Daoy (cell line): ENCODE data around the gene FAM174C. TPM values are rescaled to one million over a fixed set of nuclear protein-coding genes. Genes with fewer than 3 reads are reported as not detected.

Experiments
- DNase-seq: peaks from one replicate; pipeline ENCODE4 v3.0.0-alpha.2; 2015; ENCODE audit warnings: low read depth
- total RNA-seq: library from RNA; depleted of rRNA; stranded (reverse); fragments of >200 nt; shearing (Covaris generic); gene quantifications from 2 replicates; pipeline ENCODE4 v1.2.3, GENCODE V29; 2014

Gene FAM174C
- total RNA-seq, 1 experiment from 2014 or later = 59.0 TPM

DNA sequence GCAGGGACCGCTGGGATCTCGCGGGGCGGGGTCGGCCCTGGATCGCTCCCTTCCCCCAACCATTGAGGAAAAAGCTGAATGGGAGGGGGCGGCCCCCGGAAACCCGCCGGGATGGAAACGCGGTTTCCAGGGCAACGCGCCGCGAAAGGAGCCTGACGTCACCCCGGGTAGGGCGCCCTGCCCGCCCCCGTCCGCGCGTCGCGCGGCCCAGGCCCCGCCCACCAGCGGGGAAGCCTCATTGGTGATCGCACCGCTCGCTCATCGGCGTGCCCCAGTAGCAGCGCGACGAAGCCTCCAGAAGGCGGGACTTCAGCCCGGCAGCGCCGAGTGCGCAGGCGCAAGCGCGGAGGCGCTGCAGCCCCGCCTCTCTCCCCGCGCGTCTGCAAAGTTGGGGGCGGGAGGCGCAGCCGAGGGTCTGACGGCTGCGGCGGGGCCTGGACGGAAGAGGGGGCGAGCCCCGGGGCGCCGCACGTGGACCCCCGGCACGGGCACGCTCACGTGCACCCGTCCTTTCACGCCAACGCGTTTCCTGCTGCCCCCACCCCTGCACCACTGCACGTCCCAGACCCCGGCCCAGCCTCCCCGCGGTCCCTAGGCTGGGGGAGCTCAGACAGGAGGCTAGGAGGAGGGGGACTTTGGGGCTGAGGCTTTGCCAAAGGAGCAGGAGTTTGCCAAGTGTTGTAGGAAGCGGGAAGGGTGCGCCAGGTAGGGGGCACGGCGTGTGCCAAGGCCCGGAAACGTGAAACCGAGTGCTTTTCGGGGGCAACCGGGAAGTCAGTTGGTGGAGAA lies 14.4 kb upstream of the FAM174C start:
- DNase-seq = peak; percentile 98

DNA sequence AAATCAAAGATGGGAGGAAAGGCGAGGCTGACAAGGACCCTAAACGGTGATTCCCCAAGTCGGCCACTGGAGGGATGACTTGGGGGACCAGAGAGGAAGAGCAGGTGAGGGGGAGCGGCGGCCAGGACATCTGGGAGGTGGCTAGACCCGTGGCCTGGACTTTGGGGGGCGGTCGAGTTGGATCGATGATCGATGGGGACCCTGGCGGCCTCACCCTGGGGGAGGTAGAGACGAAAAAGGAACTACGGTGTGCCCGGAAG lies 13.9 kb upstream of the FAM174C start:
- DNase-seq = no peak

DNA sequence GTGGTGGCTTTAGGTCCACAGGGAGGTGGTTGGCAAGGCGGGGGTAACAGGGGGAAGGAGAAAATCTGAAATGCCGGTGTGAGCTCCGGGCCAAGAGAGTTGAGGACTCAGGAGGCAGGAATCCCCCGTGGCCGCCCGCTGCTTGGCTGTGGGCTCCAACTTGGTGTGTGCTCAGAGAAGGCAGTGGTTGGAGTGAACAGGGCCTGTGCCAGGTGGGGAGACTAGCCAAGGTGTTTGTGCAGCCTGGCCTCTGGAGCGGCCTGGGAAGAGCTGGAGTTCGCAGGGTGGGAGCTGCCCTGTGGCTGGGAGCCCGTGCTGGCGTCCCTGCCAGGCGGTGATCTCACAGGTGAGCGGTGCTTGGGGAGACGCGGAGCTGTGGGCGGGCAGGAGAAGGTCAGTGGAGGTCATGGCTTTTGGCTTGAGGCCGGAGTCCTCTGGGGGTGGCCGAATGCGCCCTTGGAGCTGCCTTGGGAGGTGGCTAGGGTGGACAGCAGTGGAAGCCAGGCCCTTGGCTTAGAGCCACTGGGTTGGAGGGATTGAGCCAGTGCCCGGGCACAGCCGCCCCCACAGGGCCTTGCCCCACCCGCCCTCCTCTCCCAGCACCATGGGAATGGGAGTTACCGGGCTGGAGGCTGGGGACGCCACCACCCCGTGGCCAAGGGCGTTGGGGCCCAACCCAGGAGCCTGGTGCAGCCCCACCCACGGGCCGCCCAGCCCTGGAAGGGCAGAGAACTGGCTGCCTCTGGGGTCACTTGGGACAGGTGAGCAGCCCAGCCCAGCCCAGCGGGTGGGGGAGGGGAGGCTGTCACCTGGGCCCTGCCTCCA lies 13.3 kb upstream of the FAM174C start:
- peak; percentile 73 for DNase-seq

DNA sequence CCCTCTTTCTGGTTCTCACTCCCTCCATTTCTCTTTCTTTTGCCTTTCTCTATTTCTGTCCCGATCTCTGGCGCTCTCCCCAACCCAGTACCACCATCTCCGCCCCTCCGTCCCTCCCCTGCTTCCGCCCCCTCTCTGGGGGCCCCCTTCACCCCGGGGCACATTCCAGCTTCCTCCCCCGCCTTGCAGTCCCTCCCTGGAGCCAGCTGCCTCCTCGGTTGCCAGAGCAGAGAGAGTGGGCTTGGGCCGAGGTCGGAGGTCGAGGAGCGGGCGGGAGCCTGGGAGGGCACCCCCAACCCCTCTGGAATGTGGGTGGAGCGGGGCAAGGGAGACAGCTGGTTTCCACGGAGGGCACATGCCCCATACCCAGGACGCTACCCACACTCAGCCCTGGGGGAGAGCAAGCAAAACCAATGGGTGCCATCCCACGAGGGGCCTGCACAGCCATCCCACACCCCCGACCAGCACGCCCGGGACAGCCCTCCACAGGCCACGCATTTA lies 12.7 kb upstream of the FAM174C start:
- DNase-seq = peak; percentile 67

DNA sequence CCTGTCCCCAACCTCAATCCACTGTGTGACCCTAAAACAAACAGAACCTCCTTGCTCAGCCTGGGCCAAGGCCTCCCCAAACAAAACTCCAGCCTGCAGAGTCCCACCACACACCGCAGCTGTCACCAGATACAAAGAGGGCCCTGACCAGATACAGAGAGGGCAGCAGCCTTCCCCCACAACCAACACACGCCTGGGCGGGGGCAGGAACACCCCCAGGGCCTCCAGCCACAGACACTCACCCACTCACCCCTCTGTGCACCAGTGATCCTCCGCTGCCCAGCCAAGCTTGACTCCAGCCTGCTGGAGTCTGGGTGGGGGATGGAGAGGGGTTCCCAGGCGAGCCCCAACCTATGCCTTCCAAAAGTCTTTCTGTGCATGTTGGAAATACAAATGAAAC lies 12.1 kb upstream of the FAM174C start:
- no peak for DNase-seq

DNA sequence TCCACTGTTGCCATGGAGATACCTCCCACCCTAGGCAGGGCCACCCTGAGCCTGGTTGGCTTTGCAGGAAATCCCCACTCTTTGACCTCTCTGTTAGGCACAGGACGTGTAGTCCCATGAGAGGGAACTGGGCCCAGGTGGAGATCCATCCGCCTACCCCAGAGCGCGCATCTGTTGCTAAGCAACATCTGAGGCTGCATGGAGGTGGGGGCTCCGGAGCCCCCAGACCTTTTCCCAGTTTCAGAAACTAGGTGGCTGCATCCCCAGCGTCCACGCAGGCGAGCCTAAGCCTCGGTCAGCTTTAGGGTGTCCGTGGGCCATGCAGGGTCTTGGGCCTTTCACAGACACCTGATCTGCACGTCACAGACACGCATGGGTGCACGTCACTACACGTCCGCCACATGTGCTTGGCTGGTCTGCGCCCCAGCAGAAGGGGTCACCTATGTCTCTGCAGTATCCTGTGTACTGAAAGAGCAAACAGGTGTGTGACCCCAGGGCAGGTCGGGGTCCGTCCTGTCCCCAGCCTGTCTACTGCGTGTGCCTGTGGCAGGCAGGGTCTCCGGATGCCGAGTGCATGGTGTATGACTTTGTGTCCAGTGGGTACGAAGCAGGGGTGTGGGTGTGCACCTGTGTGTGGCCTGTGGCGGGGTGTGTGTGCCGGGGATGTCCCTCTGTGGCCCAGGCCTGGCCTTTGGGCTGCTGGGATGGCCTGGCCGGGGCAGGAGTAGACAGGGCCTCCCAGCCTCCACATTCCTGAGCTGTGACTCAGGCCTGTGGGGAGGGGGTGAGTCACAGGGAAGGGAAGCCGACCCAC lies 10.3 kb upstream of the FAM174C start:
- peak; percentile 96 for DNase-seq

DNA sequence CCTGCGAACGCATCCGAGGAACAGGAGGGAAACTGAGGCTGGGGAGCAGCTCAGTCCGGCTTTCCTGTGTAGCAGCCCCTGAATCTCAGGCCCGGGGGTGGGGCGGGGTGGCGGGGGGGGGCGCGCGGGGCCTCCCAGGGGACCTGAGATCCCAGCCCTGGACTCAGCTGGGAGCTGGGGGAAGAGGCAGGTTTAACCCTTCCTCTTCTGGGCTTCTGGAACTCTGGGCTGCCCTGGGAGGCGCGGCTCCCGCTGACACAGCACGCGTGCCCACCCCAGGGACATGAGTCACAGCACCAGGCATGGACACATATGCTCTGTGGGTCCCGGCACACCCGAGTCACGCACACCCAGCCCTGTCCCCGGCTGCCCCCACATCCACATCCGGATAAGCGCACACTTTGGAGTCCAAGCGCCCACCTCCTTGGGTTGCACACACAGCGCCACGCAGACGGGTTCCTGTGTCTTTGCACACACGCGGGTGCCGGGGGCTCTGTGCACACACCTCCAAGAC lies 9.7 kb upstream of the FAM174C start:
- peak; percentile 92 for DNase-seq

DNA sequence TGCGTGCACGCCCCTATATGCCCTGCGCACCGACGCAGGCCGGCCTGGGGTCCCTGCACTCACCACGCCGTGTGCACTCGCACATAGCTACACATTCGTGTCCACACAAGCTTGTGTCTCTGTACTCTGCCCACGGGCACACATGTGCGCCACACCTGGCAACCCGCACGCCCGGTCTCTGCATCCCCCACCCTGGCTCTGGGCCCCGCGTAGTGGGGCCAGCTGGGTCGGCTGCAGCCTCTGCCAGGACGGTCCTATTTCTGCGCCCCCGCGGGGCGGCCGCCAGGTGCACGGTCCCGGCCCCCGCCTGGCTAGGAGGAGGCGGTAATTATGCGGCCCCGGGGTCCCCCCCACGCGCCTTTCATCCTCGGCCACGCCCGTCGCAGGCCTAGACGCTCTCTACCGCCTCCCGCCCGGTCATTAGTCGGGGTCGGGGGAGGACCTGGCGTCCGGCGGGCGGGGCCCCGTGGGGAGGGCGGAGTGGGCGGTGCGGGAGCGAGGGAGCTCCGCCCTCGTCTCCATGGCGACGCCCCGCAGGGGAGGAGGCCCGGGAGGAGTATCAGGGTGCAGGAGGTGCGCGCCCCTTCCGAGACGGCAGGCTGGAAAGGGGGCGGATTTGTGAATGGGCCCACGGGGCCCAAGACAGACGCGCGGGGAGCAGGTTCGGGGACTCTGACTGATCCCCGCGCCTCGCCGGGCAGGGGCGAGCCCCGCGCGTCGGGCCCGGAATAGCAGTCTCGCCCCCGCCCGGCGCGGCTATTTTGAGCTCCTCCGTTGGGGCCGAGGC lies 9.0 kb upstream of the FAM174C start:
- DNase-seq = peak; percentile 95

DNA sequence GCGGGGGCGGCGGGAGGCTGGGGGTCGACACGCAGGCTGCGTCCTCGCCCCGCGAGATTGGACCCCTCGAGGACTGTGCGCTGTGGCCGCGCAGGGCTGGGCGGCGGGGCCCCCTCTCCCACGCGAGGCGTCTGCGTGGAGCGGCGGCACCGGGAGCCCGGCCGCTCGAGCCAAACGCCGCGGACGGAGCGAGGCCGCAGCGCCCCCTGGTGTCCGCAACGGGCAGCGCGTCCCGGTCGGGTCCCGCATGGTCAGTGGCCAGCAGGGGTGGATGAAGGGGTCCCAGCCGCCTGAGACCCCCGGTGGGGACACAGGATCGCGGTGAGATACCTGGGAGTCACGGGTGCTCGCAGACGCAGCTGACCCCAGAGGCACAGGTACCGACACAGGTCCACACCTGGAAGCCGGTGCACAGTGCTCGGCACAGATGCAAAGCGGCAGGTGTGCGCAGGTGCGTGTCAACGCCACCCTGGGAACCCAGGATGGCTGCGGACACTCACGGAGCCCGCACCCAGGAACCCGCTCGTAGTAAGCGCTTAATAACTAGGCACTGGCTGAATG lies 8.3 kb upstream of the FAM174C start:
- DNase-seq = peak; percentile 75

DNA sequence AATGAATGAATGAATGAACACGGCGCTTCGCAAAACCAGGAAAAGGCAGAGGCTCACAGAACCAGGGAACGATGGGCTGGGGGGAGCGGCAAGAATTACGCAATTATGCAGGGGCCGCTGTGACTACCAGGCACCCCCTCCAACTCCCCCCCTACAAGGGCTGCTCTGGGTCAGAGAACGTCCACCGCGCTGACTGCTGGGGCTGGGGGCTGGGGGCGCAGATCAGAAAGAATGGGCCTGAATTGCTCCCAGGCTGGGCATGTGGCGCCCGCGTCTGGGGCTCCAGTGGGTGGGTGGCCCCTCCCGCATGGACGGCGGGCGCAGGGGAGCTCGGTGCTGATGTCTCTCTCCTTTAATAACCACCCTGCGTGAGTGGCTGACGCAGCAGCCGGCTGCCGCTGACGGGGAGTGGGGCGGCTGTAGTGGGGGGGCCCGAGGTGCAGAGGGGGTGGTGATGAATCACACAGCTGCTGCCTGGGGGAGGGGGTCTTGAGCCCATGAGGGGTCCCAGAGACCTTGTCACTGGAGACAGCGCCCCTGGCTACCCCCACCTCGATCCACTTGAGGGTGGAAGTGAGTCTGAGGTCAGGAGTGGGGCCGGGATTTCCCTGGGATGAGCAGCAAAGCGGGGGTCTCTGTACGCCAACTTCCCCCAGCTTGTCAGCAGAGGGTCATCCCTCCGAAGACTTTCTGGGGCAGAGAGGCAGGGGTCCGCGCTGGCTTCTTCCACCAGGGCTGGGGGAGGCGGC lies 7.7 kb upstream of the FAM174C start:
- no peak for DNase-seq

DNA sequence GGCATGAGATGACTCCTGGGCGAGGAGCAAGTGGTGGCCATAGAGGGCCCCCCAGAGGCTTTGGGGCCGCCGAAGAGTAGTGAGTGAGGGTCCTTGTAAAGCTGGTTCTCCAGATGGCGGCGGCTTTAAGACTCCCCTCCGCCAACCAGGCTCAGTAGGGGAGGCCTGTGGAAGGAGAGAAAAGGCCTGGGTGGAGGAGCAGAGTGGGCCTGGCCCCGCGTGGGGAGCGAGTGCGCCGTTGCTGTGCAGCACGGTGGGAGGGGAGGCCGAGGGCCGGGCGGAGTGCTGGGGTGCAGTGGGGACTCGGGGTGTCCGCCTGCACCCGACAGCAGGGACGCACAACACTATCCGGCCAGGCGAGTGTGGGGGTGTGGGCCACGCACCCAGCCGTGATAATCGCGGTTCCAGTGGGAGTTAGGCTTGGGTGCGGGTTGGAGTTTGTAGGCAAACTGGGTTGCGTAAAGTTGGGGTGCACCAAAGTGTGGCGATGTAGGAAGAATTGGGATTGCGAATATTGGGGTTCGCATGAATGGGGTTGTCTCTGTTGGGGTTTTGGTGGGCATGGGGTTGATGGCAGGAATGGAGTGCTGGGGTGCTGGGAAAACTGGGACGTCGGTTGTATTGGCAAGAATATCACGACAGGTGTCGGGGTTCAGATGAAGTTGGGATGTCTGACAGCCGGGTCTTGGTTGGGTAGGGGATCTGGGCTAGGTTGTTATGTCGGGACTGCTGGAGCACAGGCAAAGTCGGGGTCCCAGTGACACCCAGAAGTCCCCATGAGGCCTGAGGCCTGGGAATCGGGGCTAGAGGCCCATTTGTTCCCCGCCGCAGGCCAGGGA lies 6.9 kb upstream of the FAM174C start:
- no peak for DNase-seq

DNA sequence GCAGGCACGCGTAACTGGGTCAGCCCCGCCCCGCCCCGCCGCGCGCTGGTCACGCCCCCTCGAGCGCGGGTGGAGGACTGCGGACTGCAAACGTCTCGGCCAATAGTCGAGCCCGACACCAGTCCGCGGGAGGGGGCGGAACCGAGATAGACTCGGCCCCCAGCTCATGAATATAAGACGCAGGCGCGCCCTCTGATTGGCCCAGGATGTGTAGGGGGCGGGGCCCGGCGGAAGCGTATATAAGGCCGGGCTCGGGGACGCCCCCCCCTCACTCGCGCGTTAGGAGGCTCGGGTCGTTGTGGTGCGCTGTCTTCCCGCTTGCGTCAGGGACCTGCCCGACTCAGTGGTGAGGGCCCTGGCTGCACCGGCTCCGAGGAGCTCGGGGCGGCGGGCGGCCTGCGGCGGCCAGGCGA lies 6.3 kb upstream of the FAM174C start, which contains the start of gene CIRBP:
Gene CIRBP (plus strand): TSS at position 268 of the 413 bp plus-strand sequence. CDS start 1,602 bp downstream, outside the sequence.
- DNase-seq = peak; percentile 99

DNA sequence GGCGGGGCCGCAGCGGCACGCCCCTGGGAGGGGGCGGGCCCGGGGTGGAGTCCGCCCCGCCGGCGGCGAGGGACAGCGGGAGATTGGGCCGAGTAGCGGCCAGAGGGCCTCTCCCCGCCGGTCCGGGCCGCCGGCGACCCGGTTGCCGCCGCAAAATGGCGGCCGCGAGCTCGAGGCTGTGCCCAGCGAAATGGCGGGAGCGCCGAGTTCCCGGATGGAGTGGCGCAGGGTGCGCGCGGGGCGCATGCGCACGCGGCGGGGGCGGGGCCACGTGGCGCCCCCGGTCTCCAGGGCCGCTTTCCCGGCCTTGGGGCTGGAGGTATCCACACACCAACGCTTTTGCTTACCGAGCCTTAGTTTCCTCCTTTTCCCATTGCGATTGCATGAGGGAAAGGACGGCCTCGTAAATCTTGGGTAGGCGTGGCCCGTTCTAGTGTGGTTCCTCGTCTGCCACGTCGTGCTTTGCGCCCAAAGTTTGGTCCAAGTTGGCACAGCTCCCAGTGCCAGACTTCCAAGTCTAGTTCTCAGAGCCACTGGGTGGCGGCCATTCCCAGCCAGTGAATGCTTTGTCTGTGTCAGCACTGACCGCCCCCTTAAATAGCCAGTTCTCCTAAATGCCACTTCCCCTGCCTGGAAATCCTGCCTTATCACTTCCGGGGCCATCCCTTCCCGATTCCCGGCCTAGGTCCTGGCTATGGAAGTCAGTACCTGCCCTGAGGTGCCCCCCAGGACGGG lies 5.7 kb upstream of the FAM174C start:
- peak; percentile 94 for DNase-seq

DNA sequence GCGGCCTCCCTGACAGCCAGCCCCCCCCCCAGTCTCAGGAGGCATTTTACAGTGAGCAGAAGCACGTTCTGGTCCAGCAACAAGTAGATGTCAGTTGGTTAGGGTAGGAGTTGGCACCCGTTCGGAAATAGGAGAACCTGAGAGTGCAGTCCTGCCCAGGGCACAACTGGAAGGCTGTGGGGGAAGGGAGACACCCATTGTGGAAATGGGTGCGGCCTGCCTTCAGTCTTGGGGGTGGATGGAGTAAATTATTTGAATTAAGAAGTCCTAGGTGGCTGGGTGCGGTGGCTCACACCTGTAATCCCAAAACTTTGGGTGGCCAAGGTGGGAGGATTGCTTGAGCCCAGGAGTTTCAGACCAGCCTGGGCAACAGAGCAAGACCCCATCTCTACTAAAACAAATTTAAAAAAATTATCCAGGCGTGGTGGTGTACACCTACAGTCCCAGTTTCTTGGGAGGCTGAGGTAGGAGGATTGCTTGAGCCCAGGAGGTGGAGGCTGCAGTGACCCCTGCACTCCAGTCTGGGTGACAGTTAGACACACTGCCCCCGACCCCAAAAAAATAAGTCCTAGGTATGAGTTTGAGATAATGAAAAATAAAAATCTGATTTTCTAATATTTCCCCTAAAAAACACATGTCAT lies 5.0 kb upstream of the FAM174C start:
- DNase-seq = no peak

DNA sequence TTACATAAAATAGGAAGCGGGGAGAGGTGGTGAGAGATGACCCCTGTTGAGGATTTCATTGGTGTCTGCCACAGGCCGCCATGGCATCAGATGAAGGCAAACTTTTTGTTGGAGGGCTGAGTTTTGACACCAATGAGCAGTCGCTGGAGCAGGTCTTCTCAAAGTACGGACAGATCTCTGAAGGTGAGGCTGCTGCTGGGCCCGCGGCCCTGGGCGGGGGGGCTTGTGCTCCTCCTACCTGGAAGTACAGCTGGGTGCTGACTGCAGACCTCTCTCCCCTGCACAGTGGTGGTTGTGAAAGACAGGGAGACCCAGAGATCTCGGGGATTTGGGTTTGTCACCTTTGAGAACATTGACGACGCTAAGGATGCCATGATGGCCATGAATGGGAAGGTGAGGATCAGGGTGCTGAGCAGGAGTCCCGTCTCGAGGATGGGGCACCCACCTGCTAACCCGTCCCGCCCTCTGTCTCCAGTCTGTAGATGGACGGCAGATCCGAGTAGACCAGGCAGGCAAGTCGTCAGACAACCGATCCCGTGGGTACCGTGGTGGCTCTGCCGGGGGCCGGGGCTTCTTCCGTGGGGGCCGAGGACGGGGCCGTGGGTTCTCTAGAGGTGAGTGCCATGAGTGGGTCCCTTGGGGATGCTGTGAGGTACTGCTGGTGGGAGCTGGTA lies 4.3 kb upstream of the FAM174C start:
- DNase-seq = no peak

DNA sequence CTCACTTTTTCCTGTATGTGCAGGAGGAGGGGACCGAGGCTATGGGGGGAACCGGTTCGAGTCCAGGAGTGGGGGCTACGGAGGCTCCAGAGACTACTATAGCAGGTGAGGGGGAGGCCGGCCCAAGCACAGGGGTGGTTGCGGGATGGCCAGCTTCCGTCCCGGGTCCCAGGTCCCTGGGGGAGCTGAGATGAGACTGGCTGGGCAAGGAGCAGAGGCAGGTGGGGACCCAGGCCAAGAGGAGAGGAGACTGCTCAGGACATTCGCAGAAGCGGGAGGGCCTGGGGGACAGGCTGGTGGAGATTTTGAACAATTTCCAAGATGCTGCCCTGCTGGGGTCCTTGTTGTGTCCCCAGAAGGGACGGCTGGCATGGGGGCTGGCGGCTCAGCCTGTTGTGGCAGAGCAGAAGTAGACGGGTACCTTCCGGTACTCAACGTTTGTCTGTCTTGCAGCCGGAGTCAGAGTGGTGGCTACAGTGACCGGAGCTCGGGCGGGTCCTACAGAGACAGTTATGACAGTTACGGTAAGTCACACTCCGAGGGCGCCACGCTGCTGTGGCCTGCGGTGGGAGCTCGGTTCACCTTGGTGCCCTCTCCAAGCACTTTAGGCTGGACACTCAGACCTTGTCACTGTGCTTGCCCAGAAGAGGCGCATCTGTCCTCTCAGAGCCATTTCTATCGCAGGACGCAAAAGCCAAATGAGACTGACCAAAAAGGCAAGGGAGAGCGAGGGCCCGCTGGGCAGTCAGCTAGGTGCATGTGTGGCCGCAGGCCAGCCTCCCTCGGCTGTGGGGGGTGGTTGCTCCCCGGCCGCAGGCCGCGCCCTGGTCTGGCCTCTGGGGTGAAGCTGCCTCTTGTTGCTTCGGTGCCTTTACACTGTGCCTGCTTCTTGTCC lies 3.6 kb upstream of the FAM174C start:
- no peak for DNase-seq
